B cell (primary cell): ENCODE results near the gene TRIM47. TPM values are rescaled to one million over a fixed set of nuclear protein-coding genes. Genes with fewer than 3 reads are reported as not detected.

Experiments used
- ATAC-seq: fragments of 200-7000 bp; cut with Tn5 transposase; one replicate; pipeline ENCODE4 v1.10.0; 2021; ENCODE audit warnings: low read depth, mild to moderate bottlenecking, moderate number of reproducible peaks, moderate library complexity
- CTCF ChIA-PET: fragments of 350-600 bp; sonication (Branson Sonifier 250); formaldehyde crosslinking; loops from one replicate; lab custom pipeline; 2021; ENCODE audit warnings: antibody characterized with exemption, inconsistent platforms; lab: Charles Lee
- POLR2A ChIA-PET: fragments of 350-600 bp; sonication (Branson Sonifier 250); formaldehyde crosslinking; loops from one replicate; lab custom pipeline; 2021; ENCODE audit warnings: antibody characterized with exemption; lab: Charles Lee
- DNase-seq: peaks from one replicate; pipeline ENCODE4 v3.0.0; 2013
- H2AFZ ChIP-seq: 2 replicates; pipeline ENCODE4 v1.6.1; 2012; ENCODE audit warnings: mild to moderate bottlenecking, low read depth, low read length; ENCODE audit not compliant: insufficient read depth, poor library complexity, severe bottlenecking
- H3K27ac ChIP-seq, 2 donors: 1 replicate in 1 of 2; 2 replicates in 1 of 2; pipeline ENCODE4 v1.5.1; 2012 to 2013; ENCODE audit warnings: low read length in 2 of 2, mild to moderate bottlenecking in 2 of 2, moderate library complexity in 1 of 2
- H3K27me3 ChIP-seq, 4 experiments: fragments of 200-600 bp in 1 of 4; sonication (generic) in 1 of 4; replicated peaks in 1 of 4; 1 replicate in 2 of 4; 2 replicates in 2 of 4; pipeline versions ENCODE4 v1.6.1 to v1.7.0; 2013 to 2016; ENCODE audit warnings: low read length in 3 of 4, mild to moderate bottlenecking in 2 of 4, mixed read lengths in 1 of 4, moderate library complexity in 1 of 4; ENCODE audit not compliant: insufficient read depth in 4 of 4, control insufficient read depth in 3 of 4; ENCODE audit errors: control extremely low read depth in 1 of 4
- H3K36me3 ChIP-seq, 2 experiments: replicated peaks in 1 of 2; 1 replicate in 1 of 2; 2 replicates in 1 of 2; pipeline versions ENCODE4 v1.6.1 to v1.7.1; 2013; ENCODE audit warnings: low read length in 1 of 2; ENCODE audit not compliant: insufficient read depth in 2 of 2, control insufficient read depth in 1 of 2; ENCODE audit errors: control extremely low read depth in 1 of 2, extremely low read depth in 1 of 2
- H3K4me1 ChIP-seq, 2 donors: fragments of 200-600 bp in 1 of 2; sonication (generic) in 1 of 2; 1 replicate in 1 of 2; 2 replicates in 1 of 2; pipeline versions ENCODE4 v1.5.1 to v1.6.1; 2013 to 2017; ENCODE audit warnings: low read length in 2 of 2; ENCODE audit not compliant: control insufficient read depth in 2 of 2, insufficient read depth in 2 of 2
- H3K4me2 ChIP-seq: replicated peaks from 2 replicates; pipeline ENCODE3; 2012; ENCODE audit warnings: mild to moderate bottlenecking, low read depth, low read length; ENCODE audit not compliant: poor library complexity, severe bottlenecking
- H3K4me3 ChIP-seq, 5 experiments: fragments of 200-600 bp in 1 of 5; sonication (generic) in 1 of 5; 1 replicate in 3 of 5; 2 replicates in 2 of 5; pipeline versions ENCODE4 v1.5.1 to v1.7.0; 2011 to 2016; ENCODE audit warnings: low read length in 4 of 5, mild to moderate bottlenecking in 4 of 5, low read depth in 2 of 5, control low read depth in 1 of 5, moderate library complexity in 1 of 5; ENCODE audit not compliant: insufficient read depth in 1 of 5; ENCODE audit errors: control extremely low read depth in 1 of 5, extremely low read depth in 1 of 5
- H3K79me2 ChIP-seq: fragments of 200-600 bp; sonication (generic); one replicate; pipeline ENCODE4 v1.6.0; 2016; ENCODE audit warnings: low read length; ENCODE audit not compliant: control insufficient read depth, insufficient read depth
- H3K9ac ChIP-seq: fragments of 200-600 bp; sonication (generic); 2 replicates; pipeline ENCODE4 v1.6.1; 2017; ENCODE audit warnings: mild to moderate bottlenecking, low read length, moderate library complexity
- H3K9me3 ChIP-seq, 3 donors: one replicate each; pipeline versions ENCODE4 v1.6.1 to v1.7.1; 2013; ENCODE audit warnings: low read length in 2 of 3; ENCODE audit not compliant: control insufficient read depth in 2 of 3, insufficient read depth in 1 of 3; ENCODE audit errors: control extremely low read depth in 1 of 3
- H4K20me1 ChIP-seq: 2 replicates; pipeline ENCODE4 v1.6.0; 2012; ENCODE audit warnings: mild to moderate bottlenecking, low read length; ENCODE audit not compliant: insufficient read depth, control insufficient read depth, poor library complexity, severe bottlenecking
- H3K27ac Mint-ChIP-seq: one replicate; pipeline ENCODE4 v1.8.0; 2021; ENCODE audit warnings: mixed read lengths
- H3K27me3 Mint-ChIP-seq: one replicate; pipeline ENCODE4 v1.8.0; 2021; ENCODE audit warnings: mixed read lengths
- H3K4me1 Mint-ChIP-seq: one replicate; pipeline ENCODE4 v1.8.0; 2021; ENCODE audit warnings: mixed read lengths
- H3K4me3 Mint-ChIP-seq: one replicate; pipeline ENCODE4 v1.8.0; 2021; ENCODE audit warnings: mixed read lengths
- H3K9me3 Mint-ChIP-seq: one replicate; pipeline ENCODE4 v1.8.0; 2022; ENCODE audit warnings: mixed read lengths; ENCODE audit not compliant: insufficient read depth
- CTCF ChIP-seq: fragments of 200-600 bp; IDR thresholded peaks from one replicate; pipeline ENCODE4 v1.8.0; 2022; ENCODE audit warnings: antibody characterized with exemption, mild to moderate bottlenecking
- EZH2 ChIP-seq: IDR thresholded peaks from 2 replicates; pipeline ENCODE4 v1.6.1; 2012; ENCODE audit warnings: borderline replicate concordance, low read depth, mild to moderate bottlenecking, moderate library complexity, low read length; ENCODE audit not compliant: insufficient read depth, poor library complexity, severe bottlenecking
- WGBS: methylation state at CpG from one replicate; pipeline ENCODE4 v1.1.5; 2013; ENCODE audit warnings: missing lambda C conversion rate; ENCODE audit not compliant: insufficient coverage; 5-methylcytosine and 5-hydroxymethylcytosine counted together
- intact Hi-C: fragments of 100-400 bp; cut with micrococcal nuclease; formaldehyde crosslinking; loops from one replicate; pipeline ENCODE4 v1.10.0; 2022
- polyA plus RNA-seq: library from polyadenylated mRNA; depleted of rRNA; stranded (reverse); fragments of >200 nt; gene quantifications from 2 replicates; pipeline ENCODE4 v1.2.3, GENCODE V29; 2012
- total RNA-seq, 2 donors: library from RNA; stranded (reverse); fragments of 120-200 nt in 1 of 2; gene quantifications; 1 replicate in 1 of 2; 2 replicates in 1 of 2; pipeline versions ENCODE4 v1.2.3 to v1.2.4, GENCODE V29; 2013 to 2022

TRIM47 gene
- total and polyA plus RNA-seq, 2 donors (not counting 1 experiment from before 2014, with no cell fraction given), result 6.4 to 8.3 TPM

GRCh38 chr17:75849279-75849646 lies 29.1 kb downstream of the TRIM47 start:
- TF ChIP-seq EZH2, result no peak
- TF ChIP-seq CTCF, result no peak
- ChIA-PET POLR2A (interaction anchor here (1.2 kb wide), 1 partner anchor 72 kb away, joined by 4 read pairs; no protein-coding TSS in a partner anchor), CTCF (interaction anchor here (0.5 to 7.2 kb wide), 8 partner anchors 11 to 175 kb away, joined by 3 to 50 read pairs (median 4); partner anchors contain the start of genes GALK1 and TRIM47)
- H3K4me1 Mint-ChIP-seq, result peaks cover 32% of the 10 kb centered on the region
- H3K79me2 ChIP-seq, result peaks cover 51% of the 10 kb centered on the region
- H2AFZ ChIP-seq, result no peak overlapping the region
- WGBS, result over 99% methylated on average over 11 of the region's 11 CpGs
- intact Hi-C loops, result loop anchor here (10.0 kb wide), 1 partner anchor 156 kb away; the partner anchor contains the start of gene CDK3
- ATAC-seq (no peak), DNase-seq (no peak)
- no peak overlapping the region for H3K4me2 ChIP-seq
- H3K9ac ChIP-seq, result no peak overlapping the region
- no peaks in the 10 kb centered on the region for H3K27me3 ChIP-seq
- no peak overlapping the region for H3K4me3 Mint-ChIP-seq
- H3K27ac Mint-ChIP-seq, result no peak overlapping the region
- H3K9me3 Mint-ChIP-seq, result no peaks in the 10 kb centered on the region
- H3K36me3 ChIP-seq, result peaks cover 7 to 62% of the 10 kb centered on the region in 2 experiments
- no peaks in the 10 kb centered on the region for H3K27me3 Mint-ChIP-seq
- no peaks in the 10 kb centered on the region for H3K9me3 ChIP-seq
- H3K27ac ChIP-seq, result no peak overlapping the region
- no peak overlapping the region for H3K4me3 ChIP-seq
- peaks cover 15 to 37% of the 10 kb centered on the region in 2 donors for H3K4me1 ChIP-seq
- peaks cover 18% of the 10 kb centered on the region for H4K20me1 ChIP-seq

- H3K36me3 ChIP-seq, result peaks cover 7 to 62% of the 10 kb centered on the region in 2 experiments
- ATAC-seq, result no peak
Measured at GRCh38 chr17:75848523-75849278, 29.7 kb downstream of the TRIM47 start.

More at GRCh38 chr17:75848523-75849278, 29.7 kb downstream of the TRIM47 start:
- Mint-ChIP-seq H3K27ac (peak overlapping the region; percentile 72), H3K4me3 (no peak overlapping the region), H3K27me3 (no peaks in the 10 kb centered on the region), H3K9me3 (no peaks in the 10 kb centered on the region), H3K4me1 (peaks cover 32% of the 10 kb centered on the region)
- H3K9ac ChIP-seq, result no peak overlapping the region
- H3K9me3 ChIP-seq, result no peaks in the 10 kb centered on the region
- DNase-seq, result peak; percentile 76
- H3K27ac ChIP-seq, result no peak overlapping the region
- peak; percentile 77 for TF ChIP-seq CTCF
- no peak for TF ChIP-seq EZH2
- H2AFZ ChIP-seq, result no peak overlapping the region
- peaks cover 11 to 37% of the 10 kb centered on the region in 2 donors for H3K4me1 ChIP-seq
- H3K4me3 ChIP-seq, result no peak overlapping the region
- H3K79me2 ChIP-seq, result peaks cover 51% of the 10 kb centered on the region
- H3K27me3 ChIP-seq, result no peaks in the 10 kb centered on the region
- H4K20me1 ChIP-seq, result peaks cover 18% of the 10 kb centered on the region
- intact Hi-C loops, result loop anchor here (10.0 kb wide), 1 partner anchor 156 kb away; the partner anchor contains the start of gene CDK3
- H3K4me2 ChIP-seq, result no peak overlapping the region
- WGBS, result 56% methylated on average over 16 of the region's 16 CpGs
- ChIA-PET POLR2A (interaction anchor here (1.2 kb wide), 1 partner anchor 72 kb away, joined by 4 read pairs; no protein-coding TSS in a partner anchor), CTCF (interaction anchor here (0.7 to 7.2 kb wide), 13 partner anchors 9 to 153 kb away, joined by 3 to 50 read pairs (median 5); partner anchors contain the start of genes GALK1 and TRIM47)
